NT2/D1 (cell line): Measurements from ENCODE around the gene BMP2.

Experiments used
- SUZ12 ChIP-seq: IDR thresholded peaks from 2 replicates; pipeline ENCODE4 v1.6.1; 2011; ENCODE audit not compliant: insufficient read length, insufficient read depth; ENCODE audit errors: extremely low read depth
- ZNF274 ChIP-seq: IDR thresholded peaks from 2 replicates; pipeline ENCODE4 v1.6.1; 2011; ENCODE audit warnings: mild to moderate bottlenecking, low read depth, low read length

GRCh38 chr20:6784767-6785166, 17.3 kb downstream of the BMP2 start:
- TF ChIP-seq SUZ12 (no peak), ZNF274 (no peak)
